ENCODE data around the gene STXBP5L.
"Not testable (repeated sequence)": the region's sequence is repeated elsewhere in the genome, so short reads cannot be mapped to it uniquely, and the experiment has no call there.

Gene STXBP5L

DNA sequence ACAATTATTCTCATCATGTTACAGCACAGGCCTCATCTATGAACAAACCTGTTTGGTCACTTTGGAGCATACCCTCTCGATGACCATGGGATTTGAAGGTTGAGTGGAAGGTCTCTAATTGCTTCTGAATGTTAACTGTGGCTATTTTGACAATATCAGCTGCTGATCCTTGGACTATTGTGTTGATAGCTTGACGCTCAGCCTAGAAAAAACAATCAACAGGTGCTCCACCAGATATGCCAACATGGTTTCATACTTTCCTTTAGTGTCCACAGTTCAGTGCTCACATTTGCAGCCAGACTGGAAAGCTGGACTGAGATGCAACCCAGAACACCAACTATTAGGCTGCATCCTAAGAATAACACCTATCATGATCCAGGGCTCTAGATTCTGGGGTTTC is 528.1 kb downstream of the STXBP5L start:
- no peak for DNase-seq

DNA sequence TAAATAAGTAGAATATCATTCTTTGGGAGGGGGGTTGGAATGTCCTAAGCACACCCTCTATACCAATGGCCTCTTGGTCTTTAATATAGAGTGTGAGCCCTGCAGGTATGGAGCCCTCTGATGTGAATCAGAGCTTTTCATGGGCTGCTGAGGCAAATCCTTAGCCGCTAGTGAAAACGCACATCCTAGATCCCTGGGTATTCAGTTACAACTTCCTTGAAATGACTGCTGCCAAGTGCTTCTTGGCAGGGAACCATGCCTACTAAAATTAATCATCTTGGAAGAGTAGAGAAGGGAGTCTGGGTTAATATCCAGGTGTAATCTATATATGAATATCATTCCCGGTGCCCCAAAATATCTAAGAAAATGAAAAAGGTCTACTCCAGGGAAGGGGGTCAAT is 528.6 kb downstream of the STXBP5L start:
- DNase-seq, result no peak

DNA sequence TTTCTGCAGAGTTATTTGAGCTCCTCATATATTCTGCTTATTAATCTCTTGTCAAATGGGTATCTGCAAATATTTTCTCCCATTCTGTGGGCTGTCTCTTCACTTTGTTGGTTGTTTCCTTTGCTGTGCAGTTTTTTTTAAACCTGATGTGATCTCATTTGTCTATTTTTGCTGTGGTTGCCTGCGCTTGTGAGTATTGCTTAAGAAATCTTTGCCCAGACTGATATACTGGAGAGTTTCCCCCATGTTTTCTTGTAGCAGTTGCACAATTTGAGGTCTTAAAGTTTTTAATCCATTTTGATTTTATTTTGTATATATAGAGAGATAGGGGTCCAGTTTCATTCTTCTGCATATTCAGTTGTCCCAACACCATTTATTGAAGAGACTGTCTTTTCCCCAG is 535.5 kb downstream of the STXBP5L start:
- DNase-seq, result no peak

DNA sequence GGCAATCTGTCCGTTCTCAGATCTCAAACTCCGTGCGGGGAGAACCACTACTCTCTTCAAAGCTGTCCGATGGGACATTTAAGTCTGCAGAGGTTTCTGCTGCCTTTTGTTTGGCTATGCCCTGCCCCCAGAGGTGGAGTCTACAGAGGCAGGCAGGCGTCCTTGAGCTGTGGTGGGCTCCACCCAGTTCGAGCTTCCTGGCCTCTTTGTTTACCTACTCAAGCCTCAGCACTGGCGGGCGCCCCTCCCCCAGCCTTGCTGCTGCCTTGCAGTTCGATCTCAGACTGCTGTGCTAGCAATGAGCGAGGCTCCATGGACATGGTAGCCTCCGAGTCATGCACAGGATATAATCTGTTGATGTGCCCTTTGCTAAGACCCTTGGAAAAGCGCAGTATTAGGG is 543.7 kb downstream of the STXBP5L start:
- not testable (repeated sequence) for DNase-seq

DNA sequence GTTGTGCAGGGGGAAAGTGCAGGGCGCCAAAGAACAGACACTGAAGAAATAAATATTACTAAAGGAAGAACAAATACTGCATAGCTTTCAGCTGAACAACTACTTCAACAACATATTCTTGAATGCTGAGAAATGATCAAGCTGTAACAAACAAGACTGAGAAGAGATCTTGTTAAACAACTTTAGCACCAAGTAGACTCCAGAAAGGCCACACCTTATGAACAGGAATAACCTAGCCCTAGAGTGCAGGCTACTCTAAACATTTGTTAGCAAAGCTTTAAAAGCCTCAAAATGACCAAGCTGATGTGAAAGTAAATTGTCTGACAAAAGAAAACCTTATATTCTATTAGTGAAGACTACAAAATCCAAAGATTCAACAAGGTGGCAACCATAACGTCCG is 554.6 kb downstream of the STXBP5L start:
- no peak for DNase-seq

DNA sequence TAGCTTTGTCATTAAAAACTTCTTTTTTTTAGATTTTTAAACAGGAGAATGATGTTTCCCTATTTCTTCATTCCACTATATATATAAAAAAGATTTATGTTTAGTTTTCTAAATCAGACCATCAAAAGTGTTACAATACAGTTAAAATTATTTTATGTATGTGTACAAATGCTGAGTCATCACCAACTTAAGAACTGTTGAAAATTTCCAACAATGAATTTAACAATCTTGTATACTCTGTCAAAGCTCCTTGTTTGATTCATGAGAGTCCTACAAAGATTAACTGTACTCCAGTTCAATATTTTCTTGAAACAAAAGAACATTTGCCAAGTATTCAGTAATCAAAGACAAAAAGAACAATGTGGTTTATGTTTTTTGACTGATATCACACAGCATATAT is 555.7 kb downstream of the STXBP5L start:
- DNase-seq, result no peak

DNA sequence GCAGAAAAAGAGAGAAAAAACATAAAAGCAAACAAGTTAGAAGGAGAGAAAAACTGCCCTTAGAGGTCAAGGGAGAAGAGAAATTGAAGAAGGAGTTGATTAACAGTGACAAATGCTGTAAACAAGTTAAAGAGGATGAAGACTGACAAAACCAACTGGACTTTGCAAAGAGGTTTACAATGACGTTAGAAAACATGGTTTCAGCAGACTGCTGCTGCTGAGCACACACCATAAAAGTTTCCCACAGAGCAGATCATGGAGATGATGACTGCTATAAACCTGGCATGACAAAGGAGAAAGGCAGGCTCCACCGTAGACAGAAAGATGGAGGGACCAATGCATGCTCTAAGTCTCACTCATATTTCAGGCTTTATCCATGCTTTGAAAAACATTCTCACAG is 559.1 kb downstream of the STXBP5L start:
- no peak for DNase-seq

DNA sequence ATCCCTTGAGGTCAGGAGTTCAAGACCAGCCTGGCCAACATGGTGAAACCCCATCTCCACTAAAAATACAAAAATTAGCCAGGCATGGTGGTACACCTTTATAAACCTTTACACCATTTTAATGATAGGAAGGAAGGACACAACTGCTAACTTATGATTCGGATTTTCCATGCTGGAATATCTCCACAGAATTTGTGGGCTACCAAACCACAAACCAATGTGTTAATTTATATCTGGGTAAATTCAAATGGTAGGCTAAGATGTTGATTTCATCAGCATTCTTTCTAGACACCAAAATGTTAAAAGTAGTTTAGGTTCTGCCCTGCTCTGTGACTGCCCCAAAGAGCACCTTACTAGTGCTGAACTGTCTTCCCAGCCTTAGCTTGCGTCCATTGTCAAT is 565.0 kb downstream of the STXBP5L start:
- DNase-seq, result no peak

All from activated CD4-positive, alpha-beta T cell treated with anti-CD3 and anti-CD28 coated beads, Interleukin-2, amount 50 U/mL, for 1 hour (primary cell).